Endometrial microvascular endothelial cells (primary cell): ENCODE data around the gene ABR. TPM values are rescaled to one million over a fixed set of nuclear protein-coding genes. Genes with fewer than 3 reads are reported as not detected.

Experiments
- in situ Hi-C: cut with HindIII; loops from 2 replicates; pipeline ENCODE4 v1.10.0; 2017; ENCODE audit warnings: low sequenced_read_pairs, low pct_unique_long_range_greater_than_20kb; ENCODE audit errors: inconsistent ontology term
- total RNA-seq: library from RNA; depleted of rRNA; stranded (reverse); fragments of >200 nt; gene quantifications from one replicate; pipeline ENCODE4 v1.2.3, GENCODE V29; 2015; ENCODE audit errors: inconsistent ontology term

The ABR gene
- total RNA-seq, 1 donor from 2014 or later, result 63.0 TPM

DNA sequence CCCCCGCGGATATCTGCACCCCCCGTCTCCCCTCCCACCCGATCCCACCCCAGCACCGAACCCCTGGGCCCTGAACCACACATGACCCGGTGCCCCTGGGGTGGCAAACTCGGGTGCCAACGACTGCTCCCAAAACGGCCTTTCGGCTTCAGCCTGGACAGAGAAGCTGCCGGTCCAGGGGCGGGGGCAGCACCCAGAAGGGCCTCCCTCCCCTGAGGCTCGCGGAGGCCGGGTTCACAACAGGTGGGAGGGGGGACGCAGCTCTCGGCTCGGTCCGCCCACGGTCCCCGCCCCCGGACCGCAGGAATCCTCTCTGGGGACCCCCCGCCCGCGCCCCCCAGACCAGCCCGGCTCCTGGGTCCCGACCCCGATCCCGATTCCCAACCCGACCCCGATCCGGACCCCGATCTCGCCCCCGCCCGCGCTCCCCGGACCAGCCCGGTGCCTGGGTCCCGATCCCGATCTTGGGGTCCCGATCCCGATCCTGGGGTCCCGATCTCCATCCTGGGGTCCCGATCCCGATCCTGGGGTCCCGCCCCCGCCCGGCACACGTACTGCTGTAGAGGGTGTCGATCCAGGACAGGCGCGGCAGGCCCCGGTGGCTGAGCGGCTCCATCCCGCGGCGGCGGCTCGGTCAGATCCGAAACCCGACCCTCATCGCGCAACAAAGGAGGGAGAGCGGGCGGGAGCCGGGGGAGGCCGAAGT lies 516 bp downstream of the ABR start:
- in situ Hi-C loops, result no loop called here

DNA sequence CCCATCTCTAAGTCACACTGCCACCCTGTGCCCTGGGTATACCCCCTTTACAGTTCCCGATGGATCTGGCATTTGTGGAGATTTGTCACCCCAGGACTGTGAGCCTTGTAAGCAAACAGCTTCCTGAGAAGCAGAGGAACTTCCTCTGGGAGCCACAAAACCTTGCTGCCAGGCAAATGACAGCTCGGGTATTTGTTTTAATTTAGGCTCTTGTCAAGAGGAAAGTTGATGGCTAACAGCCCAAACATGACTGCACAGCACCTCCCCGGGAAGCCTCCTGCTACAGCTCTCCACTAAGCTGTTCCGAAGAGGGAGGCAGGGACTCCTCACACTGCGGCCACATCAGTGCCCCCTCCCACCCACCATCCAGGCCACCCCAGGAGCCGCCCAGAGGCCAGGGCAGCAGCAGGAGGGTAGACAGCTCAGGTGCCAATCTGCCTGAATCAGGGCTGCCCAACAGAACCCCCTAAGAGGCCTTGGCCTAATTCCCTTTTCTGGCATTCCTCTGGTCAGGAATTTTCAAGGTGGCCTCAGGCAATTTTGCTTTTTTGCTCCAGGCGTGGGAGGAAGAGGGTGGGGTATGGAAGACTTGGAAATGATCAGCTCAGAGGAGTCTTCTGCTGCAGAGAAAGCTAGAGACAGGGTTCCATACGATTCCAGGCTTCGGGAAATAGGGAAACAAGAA lies 2.6 kb downstream of the ABR start:
- in situ Hi-C loops, result no loop called here

DNA sequence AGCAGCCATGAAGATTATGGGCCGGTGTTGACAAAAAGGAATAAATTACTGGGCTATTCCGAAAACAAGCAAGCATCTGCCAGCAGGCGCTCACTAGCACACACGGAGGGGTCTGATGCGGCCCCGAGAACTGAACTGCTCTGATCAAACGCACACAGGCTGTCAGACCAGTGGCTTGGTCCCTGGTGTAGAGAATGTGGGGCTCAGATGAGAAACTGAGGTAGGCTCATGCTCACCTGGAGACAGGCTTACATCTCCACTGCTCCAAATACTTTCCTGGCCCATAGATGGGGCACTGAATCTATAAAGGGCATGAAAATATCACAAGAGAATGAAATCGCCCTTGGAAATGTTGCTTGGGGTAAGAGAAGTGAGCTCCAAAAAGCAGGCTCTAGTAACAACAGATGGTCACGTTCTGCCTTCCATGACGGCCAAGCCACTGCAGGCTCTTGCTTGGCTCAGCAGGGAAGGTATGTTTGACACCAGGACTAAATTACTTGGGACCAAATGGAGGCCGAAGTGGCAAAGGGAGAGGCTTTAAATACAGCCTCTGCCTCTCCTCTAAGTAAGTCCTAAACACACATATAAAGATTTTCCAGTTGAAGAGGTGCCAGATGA lies 5.4 kb downstream of the ABR start:
- in situ Hi-C loops, result no loop called here

DNA sequence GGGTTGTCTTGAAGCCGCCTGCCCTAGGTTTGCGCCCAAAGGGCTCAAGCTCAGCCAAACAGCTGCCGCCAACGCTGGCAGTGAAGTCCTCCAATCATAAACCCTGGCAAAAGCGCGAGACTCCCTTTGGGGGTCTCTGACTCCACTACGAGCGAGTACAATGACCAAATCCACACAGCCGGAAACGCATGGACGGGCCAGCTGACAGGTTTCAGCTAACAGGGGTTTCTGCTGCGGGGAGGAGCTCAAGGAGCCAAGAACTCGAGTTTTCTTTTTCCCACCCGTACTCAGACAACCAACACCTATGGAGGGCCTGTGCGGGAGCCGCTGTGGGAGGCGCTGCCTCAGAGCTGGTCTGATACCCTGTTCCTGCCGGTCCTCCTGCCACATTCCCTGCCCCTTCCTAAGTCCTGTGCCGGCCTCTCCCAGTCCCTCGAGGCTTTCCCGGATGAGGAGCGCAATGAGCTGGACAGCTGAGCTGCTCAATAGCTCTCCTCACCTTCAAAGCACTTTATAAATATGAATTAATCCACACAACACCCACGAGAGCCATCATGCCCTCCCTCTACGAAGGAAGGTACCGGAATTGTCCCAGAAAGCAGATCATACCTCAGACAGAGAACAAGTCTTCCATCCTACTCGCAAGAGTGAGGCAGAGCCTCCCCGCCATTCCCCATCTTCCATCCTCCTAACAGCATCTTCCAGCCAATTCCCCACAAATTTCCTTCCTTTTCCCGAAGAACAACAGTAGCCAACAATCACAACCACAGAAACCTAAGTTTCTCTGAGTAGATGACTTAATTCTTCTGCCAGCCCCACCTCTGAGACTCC lies 6.1 kb downstream of the ABR start:
- in situ Hi-C loops, result no loop called here

DNA sequence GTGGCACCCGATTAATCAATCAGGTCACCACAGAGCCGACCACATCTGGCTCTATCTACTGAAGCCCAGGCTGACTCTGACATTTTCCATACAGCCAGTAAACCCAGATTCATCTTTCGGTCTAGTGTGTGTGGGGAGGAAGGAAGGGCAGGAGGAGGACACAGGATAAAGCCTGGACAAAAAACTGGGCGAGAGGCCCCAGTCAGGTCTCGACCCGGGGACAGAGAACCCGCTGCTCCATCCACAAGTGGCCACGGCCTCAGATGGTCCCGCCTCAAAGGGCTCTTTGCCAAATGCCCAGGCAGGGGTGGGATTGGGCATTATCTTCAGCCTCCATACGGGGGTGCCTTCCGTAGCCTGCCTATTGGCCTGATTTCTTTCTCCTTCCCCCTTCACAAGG lies 7.8 kb downstream of the ABR start:
- in situ Hi-C loops, result no loop called here

DNA sequence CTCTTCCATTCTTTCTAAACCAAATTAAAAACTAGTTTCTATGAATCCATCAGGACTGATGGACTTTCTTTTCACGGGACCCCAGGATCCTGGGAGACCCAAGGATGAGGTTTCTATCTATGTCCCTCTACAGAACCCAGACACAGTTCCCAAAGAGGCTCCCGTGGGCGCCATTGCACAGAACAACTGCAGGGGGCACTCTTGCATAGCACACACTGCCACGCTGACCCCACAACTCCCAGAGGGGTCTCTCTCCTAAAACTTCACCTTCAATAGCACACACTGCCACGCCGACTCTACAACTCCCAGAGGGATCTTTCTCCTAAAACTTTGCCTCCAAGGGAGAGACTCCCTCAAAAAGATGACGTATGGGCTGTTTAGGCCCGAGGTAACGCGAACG lies 9.0 kb downstream of the ABR start:
- in situ Hi-C loops, result no loop called here

DNA sequence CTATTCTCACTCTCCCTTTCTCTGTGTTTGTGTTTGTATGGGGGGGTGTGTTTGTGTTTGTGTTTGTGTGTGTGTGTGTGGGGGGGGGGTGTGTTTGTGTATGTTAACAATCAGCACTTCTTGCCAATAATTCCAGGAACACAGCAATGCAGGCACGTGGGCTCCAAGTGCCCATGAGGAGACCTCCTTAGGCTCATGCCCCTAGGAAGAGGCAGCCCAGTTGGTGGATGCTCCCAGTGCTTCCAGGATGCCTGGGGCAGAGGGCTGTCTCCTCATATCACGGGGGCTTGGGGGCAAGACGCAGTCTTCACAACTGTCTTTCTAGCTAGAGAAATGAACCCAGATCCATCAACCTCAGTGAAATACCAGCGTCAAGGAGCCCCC lies 9.9 kb downstream of the ABR start:
- in situ Hi-C loops, result no loop called here

DNA sequence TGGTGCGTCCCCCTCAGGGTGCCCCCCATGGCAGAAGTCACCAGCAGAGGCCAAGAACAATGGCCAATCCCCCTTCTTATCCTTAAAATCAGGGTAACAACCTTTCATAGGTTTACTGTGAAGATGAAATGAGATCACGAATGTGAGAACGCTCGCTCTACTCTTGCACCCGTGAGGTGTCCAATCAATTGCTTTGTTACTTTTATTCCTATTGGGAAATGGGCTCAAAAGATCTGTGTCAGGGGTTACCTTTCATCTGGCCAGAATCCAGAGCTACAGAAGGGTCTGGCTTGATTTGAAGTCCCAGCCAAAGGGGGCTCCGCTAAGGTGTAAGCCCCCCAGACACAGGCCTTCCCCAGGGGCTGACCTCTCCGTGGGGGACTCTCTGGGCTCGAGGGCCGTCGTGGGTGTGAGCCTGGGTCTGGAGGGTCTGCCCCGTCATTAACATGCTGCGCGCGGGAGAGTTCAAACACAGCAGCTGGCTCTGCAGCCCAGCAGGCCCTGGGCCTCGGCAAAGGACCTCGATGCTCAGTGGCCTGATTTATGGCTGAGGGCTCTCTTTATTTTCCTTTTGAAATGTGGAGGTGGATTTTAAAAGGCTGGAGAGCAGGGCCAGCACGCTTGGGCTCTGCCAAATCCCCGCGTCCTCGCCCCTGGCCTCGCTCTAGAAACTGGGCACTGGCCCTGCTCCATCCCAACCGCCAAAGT lies 10.4 kb downstream of the ABR start:
- in situ Hi-C loops, result no loop called here

DNA sequence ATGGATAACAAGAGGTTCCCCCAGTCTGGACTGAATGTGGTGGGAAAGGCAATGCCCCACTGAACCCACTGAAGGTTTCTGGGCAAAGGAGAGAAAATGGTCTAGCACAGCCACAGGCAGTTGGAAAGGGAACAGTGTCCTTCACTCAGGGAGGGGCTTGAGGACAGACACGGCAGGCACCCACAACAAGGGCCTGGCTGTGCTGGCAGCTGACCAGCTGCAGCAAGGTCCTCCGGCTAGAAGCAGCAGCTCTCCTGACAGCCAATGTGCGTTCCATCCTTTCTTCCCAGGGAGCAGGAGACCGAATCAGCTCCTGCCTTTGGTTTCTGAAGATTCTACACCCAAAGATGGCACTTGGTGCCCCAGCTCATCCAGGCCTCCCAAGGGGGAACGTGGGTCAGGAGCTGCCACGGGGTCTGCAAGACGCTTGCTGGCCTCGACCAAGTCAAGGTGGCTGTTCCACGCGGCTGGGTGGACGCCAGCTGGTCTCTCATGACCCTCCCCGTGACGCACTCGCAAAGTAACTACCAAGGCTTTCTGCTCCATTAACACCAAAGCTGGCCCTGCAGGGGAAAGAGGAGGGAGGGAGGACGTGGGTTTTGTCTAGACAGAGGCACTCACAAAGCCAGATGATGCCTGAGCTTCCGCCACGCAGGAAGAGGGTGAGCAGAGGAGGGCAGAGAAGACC lies 11.1 kb downstream of the ABR start:
- in situ Hi-C loops, result no loop called here

DNA sequence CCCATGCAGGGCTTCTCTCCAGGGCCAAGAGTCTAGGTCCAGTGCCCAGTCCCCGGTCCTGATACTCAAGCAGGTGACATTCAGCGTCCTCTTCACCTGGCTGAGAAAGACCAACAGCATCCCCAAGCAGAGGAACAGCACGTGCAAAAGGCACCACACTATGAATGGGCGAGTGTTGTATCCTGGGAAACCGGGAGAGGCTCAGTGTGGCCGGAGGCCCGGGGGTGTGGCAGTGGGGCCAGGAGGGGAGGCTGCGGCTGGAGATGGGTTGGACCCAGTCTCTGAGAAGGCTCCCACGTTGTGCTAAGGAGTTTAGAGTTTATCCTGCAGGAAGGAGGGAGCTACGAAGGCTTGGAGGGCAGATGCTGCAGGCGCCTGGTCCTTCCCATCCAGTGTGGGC lies 13.5 kb downstream of the ABR start:
- in situ Hi-C loops, result no loop called here

DNA sequence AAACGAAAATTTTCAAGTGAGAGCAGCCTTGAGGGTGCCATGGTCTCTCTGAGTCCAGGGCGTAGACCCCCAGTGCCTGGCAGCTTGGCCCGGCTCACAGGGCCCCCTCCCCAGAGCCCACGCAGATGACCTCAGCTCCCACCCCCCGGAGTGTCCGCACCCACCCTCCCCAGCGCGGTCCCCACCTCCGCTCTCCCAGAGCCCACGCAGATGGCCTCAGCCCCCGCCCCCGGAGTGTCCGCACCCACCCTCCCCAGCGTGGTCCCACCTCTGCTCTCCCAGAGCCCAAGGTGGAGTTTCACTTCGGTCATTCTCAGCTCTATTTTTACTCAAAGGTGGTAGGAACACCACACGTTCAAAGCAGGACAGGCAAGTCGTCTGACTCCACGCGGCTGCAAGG lies 13.9 kb downstream of the ABR start:
- in situ Hi-C loops, result no loop called here

DNA sequence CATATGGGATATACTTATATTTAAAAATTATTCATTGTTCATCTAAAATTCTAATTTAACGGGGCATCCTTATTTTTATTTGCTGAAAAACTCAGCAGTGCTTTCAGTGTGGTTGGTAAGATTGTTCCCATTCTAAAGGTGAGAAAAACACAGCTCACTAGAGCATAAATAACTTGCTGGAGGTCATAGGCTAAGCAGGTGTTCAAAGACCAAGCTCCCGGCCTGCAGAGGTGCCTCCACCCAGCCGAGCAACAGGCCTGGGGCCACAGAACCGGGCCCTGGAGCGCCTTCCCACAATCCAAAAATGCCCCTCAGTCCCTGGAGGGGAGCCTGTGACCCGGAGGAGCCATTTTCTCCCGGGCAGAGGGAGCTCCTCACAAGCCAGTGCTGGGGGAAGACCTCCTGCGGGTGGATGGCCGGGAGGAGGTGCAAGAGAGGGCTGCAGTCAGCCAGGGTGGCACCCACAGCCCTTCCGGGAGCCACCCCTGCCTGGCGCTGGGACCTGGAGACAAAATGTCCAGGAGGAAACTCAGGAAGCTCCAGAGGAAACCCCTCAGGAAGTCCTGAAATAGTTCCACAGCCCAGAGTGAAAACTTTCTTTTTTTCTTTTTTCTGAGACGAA lies 14.7 kb downstream of the ABR start:
- in situ Hi-C loops, result no loop called here

DNA sequence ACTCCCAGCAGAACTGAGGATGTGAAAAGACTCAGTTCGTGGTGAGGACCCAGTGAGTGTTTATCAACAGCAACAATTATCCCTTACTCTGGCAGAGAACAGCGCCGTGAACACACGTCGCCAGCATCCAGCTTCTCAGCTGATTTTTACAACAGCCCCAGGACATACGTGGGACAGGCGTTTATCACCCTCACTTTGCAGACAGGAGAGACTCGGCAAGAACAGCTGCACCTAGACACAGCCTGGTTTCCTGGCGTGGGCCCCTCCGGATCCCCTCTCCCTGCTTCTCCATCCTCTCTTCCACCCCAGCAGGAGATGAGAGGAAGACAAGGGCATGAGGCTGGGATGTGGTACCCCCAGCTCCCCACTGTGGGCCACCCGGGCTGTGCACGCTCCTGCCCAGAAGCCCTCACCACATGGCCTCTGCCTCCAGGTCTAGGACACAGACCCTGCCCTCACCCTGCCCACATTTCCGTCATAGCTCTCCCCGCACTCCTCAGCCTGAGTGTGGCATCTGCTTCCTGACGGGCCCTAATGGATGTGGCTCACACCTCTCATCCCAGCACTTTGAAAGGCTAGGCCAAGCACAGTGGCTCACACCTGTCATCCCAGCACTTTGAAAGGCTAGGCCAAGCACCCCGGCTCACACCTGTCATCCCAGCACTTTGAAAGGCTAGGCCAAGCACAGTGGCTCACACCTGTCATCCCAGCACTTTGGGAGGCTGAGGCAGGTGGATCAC lies 17.5 kb downstream of the ABR start:
- in situ Hi-C loops, result no loop called here

DNA sequence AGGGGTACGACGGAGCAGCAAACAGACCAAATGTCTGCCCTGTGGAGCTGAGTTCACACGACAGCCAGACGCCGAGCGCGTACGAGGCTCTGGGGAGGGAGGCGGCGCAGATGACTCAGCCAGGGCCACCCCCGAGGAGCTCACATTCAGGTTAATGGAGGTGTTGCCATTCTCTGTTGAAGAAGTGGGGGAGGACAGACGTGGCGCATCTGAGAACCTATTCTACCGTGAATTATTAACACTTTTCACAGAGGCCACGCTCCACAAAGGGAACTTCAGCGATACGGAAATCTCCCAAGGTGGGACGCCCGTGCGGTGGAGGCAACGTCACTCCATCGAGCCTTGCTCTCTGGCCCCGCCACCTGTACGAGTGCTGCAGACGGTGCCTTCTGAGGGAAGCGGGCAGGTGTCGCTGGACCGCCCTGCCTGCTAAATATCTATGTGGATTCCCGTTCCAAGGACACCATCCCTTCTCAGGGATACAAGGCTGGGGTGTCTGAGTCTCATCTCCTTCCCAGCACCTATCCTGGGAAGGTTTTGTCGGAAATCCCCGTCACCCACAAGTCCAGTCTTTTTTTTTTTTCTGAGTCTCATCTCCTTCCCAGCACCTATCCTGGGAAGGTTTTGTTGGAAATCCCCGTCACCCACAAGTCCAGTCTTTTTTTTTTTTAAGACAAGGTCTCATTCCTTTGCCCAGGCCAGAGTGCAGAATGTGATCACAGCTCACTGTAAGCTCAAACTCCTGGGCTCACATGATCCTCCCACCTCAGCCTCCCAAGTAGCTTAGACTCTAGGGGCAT lies 19.0 kb downstream of the ABR start:
- in situ Hi-C loops, result no loop called here

DNA sequence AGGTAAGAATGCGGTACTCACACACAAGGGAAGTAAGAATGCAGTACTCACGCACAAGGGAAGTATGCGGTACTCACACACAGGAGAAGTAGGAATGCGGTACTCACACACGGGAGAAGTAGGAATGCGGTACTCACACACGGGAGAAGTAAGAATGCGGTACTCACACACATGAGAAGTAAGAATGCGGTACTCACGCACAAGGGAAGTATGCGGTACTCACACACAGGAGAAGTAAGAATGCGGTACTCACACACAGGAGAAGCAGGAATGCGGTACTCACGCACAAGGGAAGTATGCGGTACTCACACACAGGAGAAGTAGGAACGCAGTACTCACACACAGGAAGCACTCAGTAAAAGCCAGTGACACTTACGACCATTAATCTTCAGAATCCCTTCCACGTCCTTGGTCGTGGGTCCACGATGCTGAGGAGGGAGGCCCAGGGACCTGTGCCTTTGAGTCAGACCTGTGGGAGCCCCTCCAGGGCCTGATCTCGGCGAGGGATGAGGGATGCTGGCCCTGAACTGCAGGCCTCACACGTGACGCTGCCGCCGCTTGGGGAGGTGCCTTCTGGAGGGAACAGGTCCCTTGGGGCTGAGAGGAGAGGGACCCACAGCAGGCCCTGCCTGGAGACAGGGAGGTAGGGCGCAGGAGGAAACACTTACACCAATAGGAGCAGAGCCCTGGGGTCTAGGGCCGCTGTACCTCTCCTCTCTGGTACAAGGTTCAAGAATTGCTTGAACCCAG lies 20.2 kb downstream of the ABR start:
- in situ Hi-C loops, result no loop called here

DNA sequence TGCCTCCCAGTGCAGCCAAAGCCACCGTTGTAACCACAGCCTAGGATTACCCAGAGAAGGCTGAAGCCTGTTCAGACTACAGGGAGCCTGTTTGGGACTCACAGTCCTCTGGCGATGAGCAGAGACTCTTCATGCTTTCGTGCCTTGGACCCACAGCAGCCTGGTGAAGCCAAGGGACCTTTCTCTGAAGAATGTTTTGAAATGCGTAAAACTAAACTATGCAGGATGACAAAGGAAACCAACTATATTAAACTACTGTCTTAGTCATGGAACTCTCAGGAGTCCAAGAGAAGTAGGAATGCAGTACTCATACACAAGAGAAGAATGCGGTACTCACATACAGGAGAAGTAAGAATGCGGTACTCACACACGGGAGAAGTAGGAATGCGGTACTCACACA lies 20.9 kb downstream of the ABR start:
- in situ Hi-C loops, result no loop called here
